Fibroblast of skin of back (primary cell): ENCODE results near the gene ADAMTS14.
A peak's percentile ranks its signal among the peaks of the same experiment; 100 is the strongest.
"Not testable (repeated sequence)": the region's sequence is repeated elsewhere in the genome, so short reads cannot be mapped to it uniquely, and the experiment has no call there.

Experiments
- DNase-seq: peaks from one replicate; pipeline ENCODE4 v3.0.0-alpha.2; 2013

Gene ADAMTS14

GRCh38 chr10:70658582-70659136 is 13.6 kb upstream of the ADAMTS14 start:
- DNase-seq = no peak

GRCh38 chr10:70659306-70659705 is 13.0 kb upstream of the ADAMTS14 start:
- no peak for DNase-seq

GRCh38 chr10:70660722-70661121 is 11.6 kb upstream of the ADAMTS14 start:
- no peak for DNase-seq

GRCh38 chr10:70661623-70662361 is 10.5 kb upstream of the ADAMTS14 start:
- DNase-seq = no peak

GRCh38 chr10:70662362-70663220 is 9.7 kb upstream of the ADAMTS14 start:
- peak; percentile 60 for DNase-seq

- peak; percentile 74 for DNase-seq
Observed at GRCh38 chr10:70663458-70664409, 8.6 kb upstream of the ADAMTS14 start.

- peak; percentile 100 for DNase-seq
Observed at GRCh38 chr10:70664702-70665195, 7.6 kb upstream of the ADAMTS14 start.

GRCh38 chr10:70666960-70667798 is 5.1 kb upstream of the ADAMTS14 start:
- DNase-seq = no peak

GRCh38 chr10:70667818-70668217 is 4.5 kb upstream of the ADAMTS14 start:
- not testable (repeated sequence) for DNase-seq

- DNase-seq = peak; percentile 45
Observed at GRCh38 chr10:70668454-70668970, 3.8 kb upstream of the ADAMTS14 start.

GRCh38 chr10:70669015-70669414 is 3.3 kb upstream of the ADAMTS14 start:
- no peak for DNase-seq

GRCh38 chr10:70669732-70670317 is 2.5 kb upstream of the ADAMTS14 start:
- no peak for DNase-seq

- DNase-seq = no peak
Observed at GRCh38 chr10:70671619-70672164, 614 bp upstream of the ADAMTS14 start.

GRCh38 chr10:70673043-70673928 is 980 bp downstream of the ADAMTS14 start:
- peak; percentile 89 for DNase-seq

- DNase-seq = no peak
Observed at GRCh38 chr10:70673929-70674559, 1.7 kb downstream of the ADAMTS14 start.

- DNase-seq = no peak
Observed at GRCh38 chr10:70674560-70675495, 2.5 kb downstream of the ADAMTS14 start.

- DNase-seq = no peak
Observed at GRCh38 chr10:70675496-70676161, 3.3 kb downstream of the ADAMTS14 start.
